ENCODE data around the gene LRRC10B. TPM values are rescaled to one million over a fixed set of nuclear protein-coding genes. Genes with fewer than 3 reads are reported as not detected.

The LRRC10B gene
- total and polyA plus RNA-seq, 2 donors from 2014 or later, result 1.0 to 2.9 TPM

DNA sequence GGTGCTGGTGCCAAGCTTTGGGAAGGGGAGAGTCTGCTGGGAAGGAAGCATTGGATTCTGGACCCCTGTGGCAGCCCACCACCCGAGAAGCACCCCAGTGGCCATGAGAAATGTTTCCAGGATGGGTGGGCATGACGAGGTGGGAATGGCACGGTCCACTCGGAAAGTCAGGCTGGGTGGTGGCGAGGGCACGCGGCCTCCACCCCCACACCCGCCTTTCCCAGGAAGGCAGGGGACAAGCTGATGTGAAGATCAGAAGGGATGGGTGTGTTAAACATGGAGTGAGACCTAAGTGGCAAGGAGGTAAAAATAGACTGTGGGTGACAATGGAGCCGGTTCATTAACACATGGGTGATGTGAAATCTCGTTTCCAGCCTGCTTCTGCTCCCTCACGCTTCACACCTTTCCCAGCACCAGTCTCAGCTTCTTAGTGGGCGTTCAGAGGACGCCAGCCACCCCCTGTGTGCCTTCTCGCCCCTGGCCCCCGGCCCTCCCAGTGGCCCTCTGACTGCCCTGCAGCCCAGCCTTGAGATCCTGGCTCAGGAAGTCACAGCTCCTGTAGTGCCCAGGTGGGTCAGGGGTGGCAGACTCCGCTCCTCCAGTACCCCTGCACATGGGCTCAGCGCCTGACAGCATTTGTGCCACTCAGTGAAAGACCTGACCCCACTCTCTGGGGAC is 27.6 kb downstream of the LRRC10B start:
- peaks cover 0 to 8% (median 3%) of the 10 kb centered on the region in 3 donors for H3K4me1 ChIP-seq (ENCODE audit: control insufficient read depth in 2 of 3, insufficient read depth in 2 of 3, low read depth in 1 of 3, low read length in 3 of 3)
- intact Hi-C loops (cut with DNase I), result no loop called here
- no peak overlapping the region for H3K27ac ChIP-seq (ENCODE audit: low read depth in 2 of 2, low read length in 2 of 2)
- no peak overlapping the region for H3K9ac ChIP-seq (ENCODE audit: low read length in 3 of 3)
- H3K4me3 ChIP-seq (ENCODE audit: low read length in 3 of 3), result no peak overlapping the region
- TF ChIP-seq, protein P1, sequence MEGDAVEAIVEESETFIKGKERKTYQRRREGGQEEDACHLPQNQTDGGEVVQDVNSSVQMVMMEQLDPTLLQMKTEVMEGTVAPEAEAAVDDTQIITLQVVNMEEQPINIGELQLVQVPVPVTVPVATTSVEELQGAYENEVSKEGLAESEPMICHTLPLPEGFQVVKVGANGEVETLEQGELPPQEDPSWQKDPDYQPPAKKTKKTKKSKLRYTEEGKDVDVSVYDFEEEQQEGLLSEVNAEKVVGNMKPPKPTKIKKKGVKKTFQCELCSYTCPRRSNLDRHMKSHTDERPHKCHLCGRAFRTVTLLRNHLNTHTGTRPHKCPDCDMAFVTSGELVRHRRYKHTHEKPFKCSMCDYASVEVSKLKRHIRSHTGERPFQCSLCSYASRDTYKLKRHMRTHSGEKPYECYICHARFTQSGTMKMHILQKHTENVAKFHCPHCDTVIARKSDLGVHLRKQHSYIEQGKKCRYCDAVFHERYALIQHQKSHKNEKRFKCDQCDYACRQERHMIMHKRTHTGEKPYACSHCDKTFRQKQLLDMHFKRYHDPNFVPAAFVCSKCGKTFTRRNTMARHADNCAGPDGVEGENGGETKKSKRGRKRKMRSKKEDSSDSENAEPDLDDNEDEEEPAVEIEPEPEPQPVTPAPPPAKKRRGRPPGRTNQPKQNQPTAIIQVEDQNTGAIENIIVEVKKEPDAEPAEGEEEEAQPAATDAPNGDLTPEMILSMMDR (IDR thresholded peaks at IDR 0.05; ENCODE audit: borderline replicate concordance, extremely low read depth, insufficient read depth), result no peak
- H3K9me3 ChIP-seq (ENCODE audit: control insufficient read depth in 2 of 3, insufficient read depth in 1 of 3, low read length in 3 of 3), result no peaks in the 10 kb centered on the region
- DNase-seq (no peak), FAIRE-seq (no peak)
- H3K36me3 ChIP-seq (ENCODE audit: control insufficient read depth in 2 of 3, insufficient read depth in 3 of 3, low read length in 3 of 3), result no peaks in the 10 kb centered on the region
- no peaks in the 10 kb centered on the region for H3K27me3 ChIP-seq (ENCODE audit: control insufficient read depth, insufficient read depth, low read length)

DNA sequence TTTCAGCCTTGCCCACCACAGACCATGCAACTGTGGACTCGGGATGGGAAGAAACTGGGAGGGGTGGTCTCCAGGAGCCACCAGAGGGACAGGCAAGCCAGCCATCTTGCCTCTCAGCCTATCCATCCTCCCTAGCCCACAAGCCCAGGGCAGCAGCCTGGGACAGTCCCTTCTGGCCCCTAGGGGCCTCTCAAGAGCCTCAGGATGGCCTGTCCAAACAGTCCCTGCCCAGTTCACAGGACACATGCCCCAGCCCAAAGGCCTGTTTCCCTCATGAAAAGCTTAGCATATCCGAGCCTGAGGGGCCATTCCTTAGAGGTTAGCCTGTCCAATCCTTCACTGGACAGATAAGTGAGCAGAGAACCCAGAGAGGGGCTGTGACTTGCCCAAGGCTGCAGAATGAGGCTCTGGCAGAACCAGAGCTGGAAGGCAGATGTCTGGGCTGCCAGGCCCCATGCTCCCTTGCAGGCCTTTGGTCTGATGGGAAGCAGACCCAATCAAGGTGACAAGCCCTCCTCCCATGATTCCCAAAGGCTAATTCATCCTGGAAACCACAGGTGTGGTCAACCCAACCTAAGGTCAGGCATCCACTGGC is 28.2 kb downstream of the LRRC10B start:
- no peak for DNase-seq
- FAIRE-seq, result no peak
- H3K4me1 ChIP-seq (ENCODE audit: control insufficient read depth in 2 of 3, insufficient read depth in 2 of 3, low read depth in 1 of 3, low read length in 3 of 3), result peaks cover 0 to 5% (median 3%) of the 10 kb centered on the region in 3 donors
- H3K27me3 ChIP-seq (ENCODE audit: control insufficient read depth, insufficient read depth, low read length), result no peaks in the 10 kb centered on the region
- no peaks in the 10 kb centered on the region for H3K9me3 ChIP-seq (ENCODE audit: control insufficient read depth in 2 of 3, insufficient read depth in 1 of 3, low read length in 3 of 3)
- TF ChIP-seq, protein P1 (IDR thresholded peaks at IDR 0.05; ENCODE audit: borderline replicate concordance, extremely low read depth, insufficient read depth), result no peak
- no peak overlapping the region for H3K4me3 ChIP-seq (ENCODE audit: low read length in 3 of 3)
- no peak overlapping the region for H3K9ac ChIP-seq (ENCODE audit: low read length in 3 of 3)
- intact Hi-C loops (cut with DNase I), result no loop called here
- no peaks in the 10 kb centered on the region for H3K36me3 ChIP-seq (ENCODE audit: control insufficient read depth in 2 of 3, insufficient read depth in 3 of 3, low read length in 3 of 3)
- no peak overlapping the region for H3K27ac ChIP-seq (ENCODE audit: low read depth in 2 of 2, low read length in 2 of 2)

- H3K4me1 ChIP-seq (ENCODE audit: control insufficient read depth in 2 of 3, insufficient read depth in 2 of 3, low read depth in 1 of 3, low read length in 3 of 3), result peaks cover 0 to 4% (median 3%) of the 10 kb centered on the region in 3 donors
- no peak overlapping the region for H3K4me3 ChIP-seq (ENCODE audit: low read length in 3 of 3)
- DNase-seq (no peak), FAIRE-seq (no peak)
- no peaks in the 10 kb centered on the region for H3K9me3 ChIP-seq (ENCODE audit: control insufficient read depth in 2 of 3, insufficient read depth in 1 of 3, low read length in 3 of 3)
- no peak overlapping the region for H3K9ac ChIP-seq (ENCODE audit: low read length in 3 of 3)
- no peaks in the 10 kb centered on the region for H3K36me3 ChIP-seq (ENCODE audit: control insufficient read depth in 2 of 3, insufficient read depth in 3 of 3, low read length in 3 of 3)
- intact Hi-C loops (cut with DNase I), result no loop called here
- H3K27ac ChIP-seq (ENCODE audit: low read depth in 2 of 2, low read length in 2 of 2), result no peak overlapping the region
- no peaks in the 10 kb centered on the region for H3K27me3 ChIP-seq (ENCODE audit: control insufficient read depth, insufficient read depth, low read length)
- TF ChIP-seq, protein P1 (IDR thresholded peaks at IDR 0.05; ENCODE audit: borderline replicate concordance, extremely low read depth, insufficient read depth), result no peak
Observed at GRCh38 chr11:61537326-61537725, 28.8 kb downstream of the LRRC10B start.

All from kidney (tissue), 14 donors.